Keratinocyte (primary cell): ENCODE data around the gene NUP214. TPM values are rescaled to one million over a fixed set of nuclear protein-coding genes. Genes with fewer than 3 reads are reported as not detected.
"Not testable (repeated sequence)": the region's sequence is repeated elsewhere in the genome, so short reads cannot be mapped to it uniquely, and the experiment has no call there.

Experiments
- DNase-seq: peaks from one replicate; pipeline ENCODE4 v3.0.0-alpha.2; 2011; ENCODE audit warnings: low read depth, missing footprints, low spot score
- FAIRE-seq: peaks from 2 replicates; lab custom pipeline; 2011; peaks lifted over from hg19 to GRCh38; lab: Jason Lieb, UNC
- H2AFZ ChIP-seq: 2 replicates; pipeline ENCODE4 v1.6.0; 2012; ENCODE audit warnings: low read length, control low read depth, inconsistent platforms; ENCODE audit not compliant: control insufficient read depth
- H3K27ac ChIP-seq: 2 replicates; pipeline ENCODE4 v1.5.1; 2011; ENCODE audit warnings: low read length; ENCODE audit not compliant: control insufficient read depth, insufficient read depth
- H3K27me3 ChIP-seq: 3 replicates; pipeline ENCODE4 v1.6.0; 2011; ENCODE audit warnings: low read length; ENCODE audit not compliant: control insufficient read depth, insufficient read depth; ENCODE audit errors: extremely low read depth
- H3K36me3 ChIP-seq, 2 experiments: 2 replicates in 1 of 2; 3 replicates in 1 of 2; pipeline ENCODE4 v1.5.1; 2011; ENCODE audit warnings: low read length in 2 of 2, mild to moderate bottlenecking in 1 of 2; ENCODE audit not compliant: control insufficient read depth in 2 of 2, insufficient read depth in 2 of 2; ENCODE audit errors: extremely low read depth in 1 of 2
- H3K4me1 ChIP-seq: 3 replicates; pipeline ENCODE4 v1.5.1; 2011; ENCODE audit warnings: low read length; ENCODE audit not compliant: control insufficient read depth, insufficient read depth; ENCODE audit errors: extremely low read depth
- H3K4me2 ChIP-seq: 3 replicates; pipeline ENCODE4 v1.6.0; 2011; ENCODE audit warnings: low read depth, low read length; ENCODE audit not compliant: control insufficient read depth, insufficient read depth; ENCODE audit errors: extremely low read depth
- H3K4me3 ChIP-seq, 3 experiments: fragments of 200-600 bp in 1 of 3; sonication (generic) in 1 of 3; 2 replicates in 2 of 3; 3 replicates in 1 of 3; pipeline ENCODE4 v1.5.1; 2011 to 2016; ENCODE audit warnings: low read length in 3 of 3, mild to moderate bottlenecking in 3 of 3, control low read depth in 2 of 3, inconsistent platforms in 1 of 3, low read depth in 1 of 3, mixed read lengths in 1 of 3, mixed run types in 1 of 3, moderate library complexity in 1 of 3; ENCODE audit not compliant: control insufficient read depth in 2 of 3, insufficient read depth in 2 of 3; ENCODE audit errors: extremely low read depth in 1 of 3
- H3K79me2 ChIP-seq: 2 replicates; pipeline ENCODE4 v1.6.0; 2012; ENCODE audit warnings: low read length; ENCODE audit not compliant: control insufficient read depth, insufficient read depth
- H3K9ac ChIP-seq: 3 replicates; pipeline ENCODE4 v1.6.0; 2011; ENCODE audit warnings: low read length; ENCODE audit not compliant: control insufficient read depth, insufficient read depth; ENCODE audit errors: extremely low read depth
- H3K9me1 ChIP-seq: 3 replicates; pipeline ENCODE4 v1.6.0; 2011; ENCODE audit warnings: low read length; ENCODE audit not compliant: control insufficient read depth, insufficient read depth; ENCODE audit errors: extremely low read depth
- H3K9me3 ChIP-seq: 2 replicates; pipeline ENCODE4 v1.5.1; 2012; ENCODE audit warnings: low read depth, low read length; ENCODE audit not compliant: control insufficient read depth
- H4K20me1 ChIP-seq: 3 replicates; pipeline ENCODE4 v1.6.0; 2011; ENCODE audit warnings: low read length; ENCODE audit not compliant: control insufficient read depth, insufficient read depth; ENCODE audit errors: extremely low read depth
- EZH2 ChIP-seq: IDR thresholded peaks from one replicate; pipeline ENCODE4 v1.6.1; 2012; ENCODE audit warnings: inconsistent platforms, mild to moderate bottlenecking, low read length, moderate library complexity
- dilution Hi-C: fragments of 300-500 bp; cut with MboI; formaldehyde crosslinking; loops from one replicate; pipeline ENCODE4 v1.7.0; 2020; ENCODE audit warnings: low sequenced_read_pairs; ENCODE audit not compliant: extremely low pct_ligation_motif_present
- polyA plus RNA-seq, 5 experiments: library from polyadenylated mRNA; depleted of rRNA in 3 of 5; stranded (reverse) in 3 of 5; stranded (forward) in 1 of 5; unstranded in 1 of 5; fragments of >200 nt; gene quantifications; 1 replicate in 1 of 5; 2 replicates in 3 of 5; 3 replicates in 1 of 5; pipeline versions ENCODE4 v1.2.1 to v1.2.3, GENCODE V29; 2011 to 2012; ENCODE audit warnings: missing spikeins in 2 of 5, low read depth in 1 of 5, low replicate concordance in 1 of 5
- TF ChIP-seq, protein P1 (sequence below), 3 experiments: IDR thresholded peaks in 1 of 3; conservative IDR thresholded peaks in 1 of 3; optimal IDR thresholded peaks in 1 of 3; 2 replicates in 2 of 3; 3 replicates in 1 of 3; pipeline versions ENCODE3 to v1.5.1; 2011; ENCODE audit warnings: low read length in 3 of 3, mild to moderate bottlenecking in 3 of 3, moderate library complexity in 2 of 3, control low read depth in 1 of 3, inconsistent platforms in 1 of 3; ENCODE audit not compliant: insufficient read depth in 2 of 3; ENCODE audit errors: extremely low read depth in 1 of 3

Gene NUP214
- polyA plus RNA-seq, 1 donor (not counting 4 experiments of a cell fraction or from before 2014, with no cell fraction given), result 7.3 TPM

DNA sequence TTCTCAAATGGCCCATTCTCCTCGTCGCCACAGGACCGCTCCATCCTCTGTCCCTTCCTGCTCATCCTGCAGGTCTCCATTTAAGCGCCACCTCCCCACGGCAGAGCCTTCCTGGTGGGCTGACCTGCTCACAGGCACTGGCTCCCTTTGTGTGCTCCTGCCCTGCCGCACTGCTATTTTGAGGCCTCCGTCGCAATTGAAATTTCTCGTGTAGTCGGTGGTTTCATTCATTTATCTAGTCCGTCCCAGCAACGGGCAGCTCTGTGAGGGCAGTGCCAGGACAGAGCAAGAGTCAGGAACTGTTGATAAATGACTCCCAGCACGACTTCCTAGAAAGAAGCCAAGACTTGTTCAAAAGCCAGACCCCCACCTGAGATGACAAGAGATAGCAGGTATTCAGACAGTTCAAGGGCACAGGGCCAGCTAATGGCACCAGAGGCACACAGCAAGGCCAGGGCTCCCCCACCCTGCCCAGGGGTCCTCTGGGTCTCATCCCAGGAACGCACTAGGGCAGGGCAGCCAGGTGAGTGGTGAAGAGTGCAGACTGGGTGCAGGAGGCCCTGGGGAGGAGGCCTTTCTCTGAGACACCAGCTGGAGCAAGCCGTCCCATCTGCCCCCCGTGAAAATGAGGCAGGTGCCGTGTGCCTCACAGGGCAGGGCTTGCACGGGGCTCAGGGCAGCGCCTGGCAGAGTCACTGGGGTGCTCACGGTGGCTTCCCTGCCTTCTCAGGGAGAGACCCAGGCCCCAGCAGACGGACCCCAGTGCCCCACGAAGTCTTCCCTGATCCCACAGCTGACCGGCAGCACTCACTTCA, 114.0 kb downstream of the NUP214 start:
- Histone ChIP-seq H3K79me2 (no peaks in the 10 kb centered on the region), H3K4me1 (peaks cover 12% of the 10 kb centered on the region), H3K4me2 (no peak overlapping the region), H4K20me1 (no peaks in the 10 kb centered on the region), H3K27me3 (no peaks in the 10 kb centered on the region), H3K27ac (no peak overlapping the region), H3K4me3 (no peak overlapping the region), H3K9ac (no peak overlapping the region), H3K9me1 (no peaks in the 10 kb centered on the region), H2AFZ (no peak overlapping the region), H3K9me3 (no peaks in the 10 kb centered on the region), H3K36me3 (peaks cover 0 to 8% of the 10 kb centered on the region in 2 experiments)
- FAIRE-seq (no peak), DNase-seq (no peak)
- dilution Hi-C loops, result no loop called here
- no peak for TF ChIP-seq EZH2
- TF ChIP-seq, protein P1, sequence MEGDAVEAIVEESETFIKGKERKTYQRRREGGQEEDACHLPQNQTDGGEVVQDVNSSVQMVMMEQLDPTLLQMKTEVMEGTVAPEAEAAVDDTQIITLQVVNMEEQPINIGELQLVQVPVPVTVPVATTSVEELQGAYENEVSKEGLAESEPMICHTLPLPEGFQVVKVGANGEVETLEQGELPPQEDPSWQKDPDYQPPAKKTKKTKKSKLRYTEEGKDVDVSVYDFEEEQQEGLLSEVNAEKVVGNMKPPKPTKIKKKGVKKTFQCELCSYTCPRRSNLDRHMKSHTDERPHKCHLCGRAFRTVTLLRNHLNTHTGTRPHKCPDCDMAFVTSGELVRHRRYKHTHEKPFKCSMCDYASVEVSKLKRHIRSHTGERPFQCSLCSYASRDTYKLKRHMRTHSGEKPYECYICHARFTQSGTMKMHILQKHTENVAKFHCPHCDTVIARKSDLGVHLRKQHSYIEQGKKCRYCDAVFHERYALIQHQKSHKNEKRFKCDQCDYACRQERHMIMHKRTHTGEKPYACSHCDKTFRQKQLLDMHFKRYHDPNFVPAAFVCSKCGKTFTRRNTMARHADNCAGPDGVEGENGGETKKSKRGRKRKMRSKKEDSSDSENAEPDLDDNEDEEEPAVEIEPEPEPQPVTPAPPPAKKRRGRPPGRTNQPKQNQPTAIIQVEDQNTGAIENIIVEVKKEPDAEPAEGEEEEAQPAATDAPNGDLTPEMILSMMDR (optimal IDR thresholded peaks at IDR 0.05 in 1 of 3, IDR thresholded peaks at IDR 0.05 in 1 of 3, conservative IDR thresholded peaks at IDR 0.05 in 1 of 3; ENCODE audit: extremely low read depth in 1 of 3, insufficient read depth in 2 of 3, low read length in 3 of 3), result no peak

DNA sequence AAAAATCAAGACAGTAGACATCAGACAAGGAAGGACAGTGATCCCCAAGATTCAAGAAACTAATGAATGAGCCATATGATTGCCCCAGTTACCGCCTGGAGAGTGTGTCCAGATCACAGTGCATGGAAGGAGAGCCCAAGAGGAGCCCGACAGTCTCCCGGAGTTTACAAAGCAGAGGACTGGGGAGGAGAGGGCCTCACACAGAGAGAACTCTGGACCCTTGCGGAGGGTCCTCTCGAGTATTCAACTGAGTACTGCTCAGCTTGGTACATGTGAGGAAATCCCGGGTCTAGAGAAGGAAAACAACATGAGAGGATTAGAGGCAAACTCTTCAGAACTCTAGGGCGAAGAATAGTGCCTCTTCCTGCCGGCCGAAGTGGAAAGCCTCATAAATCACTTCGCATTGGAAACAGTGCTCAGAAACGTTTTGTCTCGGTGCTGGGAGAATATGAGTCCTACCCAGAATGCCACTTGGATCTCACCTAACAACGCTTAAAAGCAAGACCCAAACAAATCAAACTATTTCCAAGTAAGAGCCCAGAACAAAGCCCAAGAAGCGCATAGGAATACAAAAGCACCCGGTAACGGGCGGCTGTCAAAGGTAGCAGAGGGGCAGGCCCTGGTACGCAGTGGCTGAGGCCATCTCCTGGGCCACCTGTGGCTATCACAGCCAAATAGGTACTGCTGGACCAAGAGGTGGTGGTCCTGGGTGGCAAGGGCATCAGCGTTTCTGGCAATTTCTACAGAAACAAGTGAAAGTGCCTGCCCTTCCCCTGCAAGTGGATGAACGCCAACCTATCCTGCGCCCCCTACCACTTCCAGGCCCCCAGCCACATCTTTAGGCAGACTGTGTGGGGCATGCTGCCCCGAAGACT, 114.9 kb downstream of the NUP214 start:
- Histone ChIP-seq H3K4me2 (no peak overlapping the region), H3K4me1 (peaks cover 12% of the 10 kb centered on the region), H3K9me1 (no peaks in the 10 kb centered on the region), H3K9me3 (no peaks in the 10 kb centered on the region), H3K27ac (no peak overlapping the region), H3K27me3 (no peaks in the 10 kb centered on the region), H2AFZ (no peak overlapping the region), H3K36me3 (peaks cover 0 to 1% of the 10 kb centered on the region in 2 experiments), H4K20me1 (no peaks in the 10 kb centered on the region), H3K4me3 (no peak overlapping the region), H3K9ac (no peak overlapping the region), H3K79me2 (no peaks in the 10 kb centered on the region)
- dilution Hi-C loops, result no loop called here
- no peak for FAIRE-seq
- TF ChIP-seq, protein P1 (optimal IDR thresholded peaks at IDR 0.05 in 1 of 3, IDR thresholded peaks at IDR 0.05 in 1 of 3, conservative IDR thresholded peaks at IDR 0.05 in 1 of 3; ENCODE audit: extremely low read depth in 1 of 3, insufficient read depth in 2 of 3, low read length in 3 of 3), result no peak
- no peak for TF ChIP-seq EZH2
- DNase-seq, result no peak

DNA sequence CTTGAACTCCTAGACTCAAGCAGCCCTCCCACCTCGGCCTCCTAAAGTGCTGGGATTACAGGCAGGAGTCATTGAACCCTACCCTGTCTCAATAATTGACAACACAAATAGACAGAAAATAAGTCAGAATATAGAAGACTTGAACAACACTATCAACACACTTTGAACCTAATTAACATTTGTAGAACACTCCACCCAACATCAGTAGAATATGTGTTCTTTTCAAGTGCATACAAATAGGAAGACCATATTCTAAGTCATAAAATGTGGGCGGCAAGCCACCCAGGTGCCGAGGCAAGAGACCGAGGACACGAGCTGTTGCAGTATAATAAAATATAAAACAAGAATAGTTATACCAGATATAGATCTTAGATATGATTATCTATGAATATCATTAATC, 118.9 kb downstream of the NUP214 start:
- DNase-seq, FAIRE-seq, H3K36me3 ChIP-seq, H3K79me2 ChIP-seq, H4K20me1 ChIP-seq, H3K9ac ChIP-seq, H3K4me3 ChIP-seq, H2AFZ ChIP-seq, H3K9me3 ChIP-seq, dilution Hi-C loops, H3K9me1 ChIP-seq, H3K4me2 ChIP-seq, H3K27ac ChIP-seq, H3K27me3 ChIP-seq, H3K4me1 ChIP-seq: not testable (repeated sequence)
